Liver (tissue), 9 donors: Measurements from ENCODE around the gene NEK6. TPM values are rescaled to one million over a fixed set of nuclear protein-coding genes. Genes with fewer than 3 reads are reported as not detected.

Experiments
- DNase-seq: peaks from one replicate; pipeline ENCODE4 v3.0.0-alpha.2; 2017; ENCODE audit warnings: low spot score
- H3K27ac ChIP-seq, 2 donors: one replicate each; pipeline ENCODE4 v1.7.0; 2013; ENCODE audit warnings: inconsistent platforms in 2 of 2, low read length in 2 of 2, control low read depth in 1 of 2, low read depth in 1 of 2, mild to moderate bottlenecking in 1 of 2
- H3K27me3 ChIP-seq, 4 donors: one replicate each; pipeline versions ENCODE4 v1.6.1 to v1.7.0; 2013; ENCODE audit warnings: low read length in 3 of 4, inconsistent platforms in 1 of 4, mild to moderate bottlenecking in 1 of 4, moderate library complexity in 1 of 4; ENCODE audit not compliant: control insufficient read depth in 4 of 4, insufficient read depth in 4 of 4
- H3K36me3 ChIP-seq, 4 donors: one replicate each; pipeline versions ENCODE4 v1.6.1 to v1.7.0; 2013; ENCODE audit warnings: low read length in 3 of 4, mild to moderate bottlenecking in 3 of 4, low read depth in 1 of 4, moderate library complexity in 1 of 4; ENCODE audit not compliant: control insufficient read depth in 4 of 4, insufficient read depth in 3 of 4
- H3K4me1 ChIP-seq, 4 donors: one replicate each; pipeline versions ENCODE4 v1.6.1 to v1.7.0; 2013; ENCODE audit warnings: low read length in 3 of 4, mild to moderate bottlenecking in 3 of 4, moderate library complexity in 1 of 4; ENCODE audit not compliant: control insufficient read depth in 4 of 4, insufficient read depth in 4 of 4
- H3K4me3 ChIP-seq, 3 donors: one replicate each; pipeline versions ENCODE4 v1.6.1 to v1.7.0; 2013; ENCODE audit warnings: low read length in 3 of 3, control low read depth in 1 of 3, low read depth in 1 of 3, mild to moderate bottlenecking in 1 of 3
- H3K9ac ChIP-seq, 2 donors: one replicate each; pipeline ENCODE4 v1.7.0; 2013; ENCODE audit warnings: low read length in 2 of 2, mild to moderate bottlenecking in 2 of 2, moderate library complexity in 2 of 2, control low read depth in 1 of 2, low read depth in 1 of 2
- H3K9me3 ChIP-seq, 4 donors: one replicate each; pipeline versions ENCODE4 v1.6.1 to v1.7.0; 2013; ENCODE audit warnings: low read length in 3 of 4; ENCODE audit not compliant: control insufficient read depth in 4 of 4
- EGR1 ChIP-seq, 2 donors: IDR thresholded peaks; 2 replicates each; pipeline ENCODE4 v1.6.1; 2016 to 2018; ENCODE audit warnings: antibody characterized with exemption in 2 of 2, low read depth in 2 of 2
- GABPA ChIP-seq, 2 donors: IDR thresholded peaks in 1 of 2; conservative IDR thresholded peaks in 1 of 2; 2 replicates each; pipeline ENCODE4 v1.6.1; 2016; ENCODE audit warnings: antibody characterized with exemption in 2 of 2, mild to moderate bottlenecking in 1 of 2, moderate library complexity in 1 of 2
- HNF4G ChIP-seq: IDR thresholded peaks from 2 replicates; pipeline ENCODE4 v1.6.1; 2016; ENCODE audit warnings: antibody characterized with exemption
- JUND ChIP-seq, 2 donors: IDR thresholded peaks; 2 replicates each; pipeline ENCODE4 v1.6.1; 2016; ENCODE audit warnings: antibody characterized with exemption in 2 of 2
- NR2F2 ChIP-seq: IDR thresholded peaks from 2 replicates; pipeline ENCODE4 v1.6.1; 2016; ENCODE audit warnings: antibody characterized with exemption
- RAD21 ChIP-seq, 2 donors: IDR thresholded peaks; 2 replicates each; pipeline ENCODE4 v1.6.1; 2016; ENCODE audit warnings: antibody characterized with exemption in 2 of 2, mild to moderate bottlenecking in 2 of 2
- RXRA ChIP-seq, 2 donors: IDR thresholded peaks; 2 replicates each; pipeline ENCODE4 v1.6.1; 2017 to 2018; ENCODE audit warnings: antibody characterized with exemption in 2 of 2, mild to moderate bottlenecking in 1 of 2
- SP1 ChIP-seq: IDR thresholded peaks from 2 replicates; pipeline ENCODE4 v1.6.1; 2018; ENCODE audit warnings: antibody characterized with exemption, mild to moderate bottlenecking
- YY1 ChIP-seq: IDR thresholded peaks from 2 replicates; pipeline ENCODE4 v1.6.1; 2016; ENCODE audit warnings: antibody characterized with exemption, mild to moderate bottlenecking
- WGBS: extraction: QIAGEN DNeasy Blood & Tissue Kit; methylation state at CpG from one replicate; pipeline ENCODE4 v1.1.7; 2013; 5-methylcytosine and 5-hydroxymethylcytosine counted together
- polyA plus RNA-seq, 2 donors: library from polyadenylated mRNA; stranded (reverse) in 1 of 2; unstranded in 1 of 2; fragments of 200-250 nt in 1 of 2; fragments of >200 nt in 1 of 2; fragmentation: Nextera tagmentation in 1 of 2; extraction: Ambion mirVana in 1 of 2; gene quantifications; one replicate each; pipeline versions ENCODE4 v1.2.1 to v1.2.3, GENCODE V29; 2013 to 2015
- total RNA-seq, 2 donors: library from RNA; depleted of rRNA; stranded (reverse); fragments of >200 nt; gene quantifications; one replicate each; pipeline ENCODE4 v1.2.3, GENCODE V29; 2014
- TF ChIP-seq, protein P1 (sequence below): IDR thresholded peaks from 2 replicates; pipeline ENCODE4 v1.6.1; 2016; ENCODE audit warnings: antibody characterized with exemption
- TF ChIP-seq, protein P2 (sequence below): IDR thresholded peaks from 2 replicates; pipeline ENCODE4 v1.6.1; 2016; ENCODE audit warnings: antibody characterized with exemption
- TF ChIP-seq, protein P3 (sequence below): IDR thresholded peaks from 2 replicates; pipeline ENCODE4 v1.6.1; 2016; ENCODE audit warnings: antibody characterized with exemption, mild to moderate bottlenecking
- TF ChIP-seq, protein P4 (sequence below): fragments of 150-350 bp; IDR thresholded peaks from 2 replicates; pipeline ENCODE4 v1.5.1; 2017; ENCODE audit warnings: improper control_type of control experiment, low read depth, low read length; ENCODE audit not compliant: missing input control
- donor health status: healthy.
- donor health status: healthy.
- donor health status: healthy.
- donor health status: healthy.
- donor health status: healthy.

NEK6 gene
- total and polyA plus RNA-seq, 4 donors, result 32.5 to 49.7 (median 42.5) TPM

DNA sequence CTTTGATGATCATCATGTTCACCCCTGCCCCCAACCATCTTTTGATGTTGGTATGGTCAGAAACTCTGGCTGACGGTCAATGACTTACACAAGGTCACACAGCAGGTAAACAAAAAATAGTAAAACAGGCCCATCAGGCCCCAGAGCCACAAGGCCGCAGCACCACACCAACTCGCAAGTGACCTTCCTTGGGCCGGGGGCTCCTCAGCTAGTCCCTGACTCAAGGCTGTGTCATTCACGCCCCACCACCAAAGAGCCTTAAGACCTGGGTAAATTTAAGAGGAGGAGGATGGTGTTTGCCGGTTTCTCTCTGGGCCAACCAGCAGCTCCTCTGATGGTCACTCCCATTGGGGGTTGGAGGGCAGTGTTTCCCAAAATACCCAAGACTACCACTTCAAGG is 101.7 kb downstream of the NEK6 start:
- Histone ChIP-seq H3K9me3 (no peaks in the 10 kb centered on the region), H3K4me3 (no peak overlapping the region), H3K9ac (no peak overlapping the region), H3K4me1 (peaks cover 5 to 26% (median 14%) of the 10 kb centered on the region in 4 donors), H3K27me3 (no peaks in the 10 kb centered on the region), H3K27ac (no peak overlapping the region), H3K36me3 (peaks cover 0 to 21% (median 7%) of the 10 kb centered on the region in 4 donors)
- TF ChIP-seq, protein P1, sequence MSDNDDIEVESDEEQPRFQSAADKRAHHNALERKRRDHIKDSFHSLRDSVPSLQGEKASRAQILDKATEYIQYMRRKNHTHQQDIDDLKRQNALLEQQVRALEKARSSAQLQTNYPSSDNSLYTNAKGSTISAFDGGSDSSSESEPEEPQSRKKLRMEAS, result no peak
- TF ChIP-seq RXRA (IDR thresholded peaks at IDR 0.05), result no peak
- TF ChIP-seq EGR1 (IDR thresholded peaks at IDR 0.05; ENCODE audit: low read depth in 2 of 2), result no peak
- TF ChIP-seq HNF4G, result no peak
- TF ChIP-seq SP1, result no peak
- TF ChIP-seq, protein P2, sequence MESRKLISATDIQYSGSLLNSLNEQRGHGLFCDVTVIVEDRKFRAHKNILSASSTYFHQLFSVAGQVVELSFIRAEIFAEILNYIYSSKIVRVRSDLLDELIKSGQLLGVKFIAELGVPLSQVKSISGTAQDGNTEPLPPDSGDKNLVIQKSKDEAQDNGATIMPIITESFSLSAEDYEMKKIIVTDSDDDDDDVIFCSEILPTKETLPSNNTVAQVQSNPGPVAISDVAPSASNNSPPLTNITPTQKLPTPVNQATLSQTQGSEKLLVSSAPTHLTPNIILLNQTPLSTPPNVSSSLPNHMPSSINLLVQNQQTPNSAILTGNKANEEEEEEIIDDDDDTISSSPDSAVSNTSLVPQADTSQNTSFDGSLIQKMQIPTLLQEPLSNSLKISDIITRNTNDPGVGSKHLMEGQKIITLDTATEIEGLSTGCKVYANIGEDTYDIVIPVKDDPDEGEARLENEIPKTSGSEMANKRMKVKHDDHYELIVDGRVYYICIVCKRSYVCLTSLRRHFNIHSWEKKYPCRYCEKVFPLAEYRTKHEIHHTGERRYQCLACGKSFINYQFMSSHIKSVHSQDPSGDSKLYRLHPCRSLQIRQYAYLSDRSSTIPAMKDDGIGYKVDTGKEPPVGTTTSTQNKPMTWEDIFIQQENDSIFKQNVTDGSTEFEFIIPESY, result no peak
- TF ChIP-seq GABPA (IDR thresholded peaks at IDR 0.05 in 1 of 2, conservative IDR thresholded peaks at IDR 0.05 in 1 of 2), result no peak
- TF ChIP-seq YY1, result no peak
- TF ChIP-seq, protein P3, sequence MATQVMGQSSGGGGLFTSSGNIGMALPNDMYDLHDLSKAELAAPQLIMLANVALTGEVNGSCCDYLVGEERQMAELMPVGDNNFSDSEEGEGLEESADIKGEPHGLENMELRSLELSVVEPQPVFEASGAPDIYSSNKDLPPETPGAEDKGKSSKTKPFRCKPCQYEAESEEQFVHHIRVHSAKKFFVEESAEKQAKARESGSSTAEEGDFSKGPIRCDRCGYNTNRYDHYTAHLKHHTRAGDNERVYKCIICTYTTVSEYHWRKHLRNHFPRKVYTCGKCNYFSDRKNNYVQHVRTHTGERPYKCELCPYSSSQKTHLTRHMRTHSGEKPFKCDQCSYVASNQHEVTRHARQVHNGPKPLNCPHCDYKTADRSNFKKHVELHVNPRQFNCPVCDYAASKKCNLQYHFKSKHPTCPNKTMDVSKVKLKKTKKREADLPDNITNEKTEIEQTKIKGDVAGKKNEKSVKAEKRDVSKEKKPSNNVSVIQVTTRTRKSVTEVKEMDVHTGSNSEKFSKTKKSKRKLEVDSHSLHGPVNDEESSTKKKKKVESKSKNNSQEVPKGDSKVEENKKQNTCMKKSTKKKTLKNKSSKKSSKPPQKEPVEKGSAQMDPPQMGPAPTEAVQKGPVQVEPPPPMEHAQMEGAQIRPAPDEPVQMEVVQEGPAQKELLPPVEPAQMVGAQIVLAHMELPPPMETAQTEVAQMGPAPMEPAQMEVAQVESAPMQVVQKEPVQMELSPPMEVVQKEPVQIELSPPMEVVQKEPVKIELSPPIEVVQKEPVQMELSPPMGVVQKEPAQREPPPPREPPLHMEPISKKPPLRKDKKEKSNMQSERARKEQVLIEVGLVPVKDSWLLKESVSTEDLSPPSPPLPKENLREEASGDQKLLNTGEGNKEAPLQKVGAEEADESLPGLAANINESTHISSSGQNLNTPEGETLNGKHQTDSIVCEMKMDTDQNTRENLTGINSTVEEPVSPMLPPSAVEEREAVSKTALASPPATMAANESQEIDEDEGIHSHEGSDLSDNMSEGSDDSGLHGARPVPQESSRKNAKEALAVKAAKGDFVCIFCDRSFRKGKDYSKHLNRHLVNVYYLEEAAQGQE, result no peak
- TF ChIP-seq NR2F2, result no peak
- TF ChIP-seq JUND (IDR thresholded peaks at IDR 0.05), result no peak
- DNase-seq, result no peak
- 93% methylated on average over 6 of the region's 6 CpGs for WGBS

DNA sequence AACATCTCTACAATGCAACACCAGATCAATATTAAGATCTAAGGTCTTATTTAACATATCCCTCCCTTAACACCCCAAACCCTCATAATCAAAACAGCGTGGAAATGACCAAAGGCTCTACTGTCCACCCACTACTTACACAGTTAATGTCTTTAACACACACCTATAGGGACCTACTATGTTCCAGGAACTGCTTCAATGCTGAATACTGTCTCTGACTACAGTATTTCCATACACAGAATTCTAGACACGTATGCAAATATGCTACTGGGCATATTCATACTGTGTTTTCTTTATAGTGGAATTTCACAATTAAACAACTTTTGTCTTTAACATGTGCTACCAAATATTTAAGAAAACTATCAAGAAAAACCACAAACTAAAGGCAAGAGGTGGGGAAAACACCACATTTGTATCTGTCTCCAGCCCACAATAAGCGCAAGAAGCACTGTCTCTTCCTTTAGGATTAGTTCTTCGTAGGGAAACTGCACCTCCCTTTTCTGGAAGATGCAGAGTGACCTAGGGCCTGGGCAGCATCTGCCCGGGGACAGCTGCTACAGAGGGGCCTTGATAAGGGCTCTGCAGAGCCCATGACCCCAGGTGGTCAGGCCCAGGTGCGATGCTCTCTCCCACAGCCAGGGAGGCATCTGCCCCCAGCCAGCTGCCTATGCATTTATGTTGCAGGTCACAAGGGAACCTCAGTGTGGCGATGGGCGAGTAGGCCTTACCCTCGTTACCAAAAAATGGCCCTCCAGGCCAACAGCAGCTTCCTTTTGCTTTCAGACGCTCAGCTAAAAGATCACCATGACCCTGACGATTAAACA is 102.3 kb downstream of the NEK6 start:
- H3K36me3 ChIP-seq, result peaks cover 0 to 16% (median 4%) of the 10 kb centered on the region in 4 donors
- H3K9me3 ChIP-seq, result no peaks in the 10 kb centered on the region
- H3K4me3 ChIP-seq, result no peak overlapping the region
- H3K27ac ChIP-seq, result no peak overlapping the region
- H3K27me3 ChIP-seq, result no peaks in the 10 kb centered on the region
- WGBS, result 93% methylated on average over 11 of the region's 11 CpGs
- H3K9ac ChIP-seq, result no peak overlapping the region
- peaks cover 5 to 32% (median 18%) of the 10 kb centered on the region in 4 donors for H3K4me1 ChIP-seq
- no peak for DNase-seq
- TF ChIP-seq RAD21 (IDR thresholded peaks at IDR 0.05), result no peak
- TF ChIP-seq, protein P4, sequence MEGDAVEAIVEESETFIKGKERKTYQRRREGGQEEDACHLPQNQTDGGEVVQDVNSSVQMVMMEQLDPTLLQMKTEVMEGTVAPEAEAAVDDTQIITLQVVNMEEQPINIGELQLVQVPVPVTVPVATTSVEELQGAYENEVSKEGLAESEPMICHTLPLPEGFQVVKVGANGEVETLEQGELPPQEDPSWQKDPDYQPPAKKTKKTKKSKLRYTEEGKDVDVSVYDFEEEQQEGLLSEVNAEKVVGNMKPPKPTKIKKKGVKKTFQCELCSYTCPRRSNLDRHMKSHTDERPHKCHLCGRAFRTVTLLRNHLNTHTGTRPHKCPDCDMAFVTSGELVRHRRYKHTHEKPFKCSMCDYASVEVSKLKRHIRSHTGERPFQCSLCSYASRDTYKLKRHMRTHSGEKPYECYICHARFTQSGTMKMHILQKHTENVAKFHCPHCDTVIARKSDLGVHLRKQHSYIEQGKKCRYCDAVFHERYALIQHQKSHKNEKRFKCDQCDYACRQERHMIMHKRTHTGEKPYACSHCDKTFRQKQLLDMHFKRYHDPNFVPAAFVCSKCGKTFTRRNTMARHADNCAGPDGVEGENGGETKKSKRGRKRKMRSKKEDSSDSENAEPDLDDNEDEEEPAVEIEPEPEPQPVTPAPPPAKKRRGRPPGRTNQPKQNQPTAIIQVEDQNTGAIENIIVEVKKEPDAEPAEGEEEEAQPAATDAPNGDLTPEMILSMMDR, result peak; percentile 0
- TF ChIP-seq, protein P1, result no peak
- no peak for TF ChIP-seq NR2F2
- TF ChIP-seq, protein P3, result no peak
